Keratinocyte (primary cell): Measurements from ENCODE around the gene EXD2. TPM values are rescaled to one million over a fixed set of nuclear protein-coding genes. Genes with fewer than 3 reads are reported as not detected.
A peak's percentile ranks its signal among the peaks of the same experiment; 100 is the strongest.

Experiments used
- DNase-seq: peaks from one replicate; pipeline ENCODE4 v3.0.0-alpha.2; 2011; ENCODE audit warnings: low read depth, missing footprints, low spot score
- FAIRE-seq: peaks from 2 replicates; lab custom pipeline; 2011; peaks lifted over from hg19 to GRCh38; lab: Jason Lieb, UNC
- H2AFZ ChIP-seq: 2 replicates; pipeline ENCODE4 v1.6.0; 2012; ENCODE audit warnings: low read length, control low read depth, inconsistent platforms; ENCODE audit not compliant: control insufficient read depth
- H3K27ac ChIP-seq: 2 replicates; pipeline ENCODE4 v1.5.1; 2011; ENCODE audit warnings: low read length; ENCODE audit not compliant: control insufficient read depth, insufficient read depth
- H3K27me3 ChIP-seq: 3 replicates; pipeline ENCODE4 v1.6.0; 2011; ENCODE audit warnings: low read length; ENCODE audit not compliant: control insufficient read depth, insufficient read depth; ENCODE audit errors: extremely low read depth
- H3K36me3 ChIP-seq, 2 experiments: 2 replicates in 1 of 2; 3 replicates in 1 of 2; pipeline ENCODE4 v1.5.1; 2011; ENCODE audit warnings: low read length in 2 of 2, mild to moderate bottlenecking in 1 of 2; ENCODE audit not compliant: control insufficient read depth in 2 of 2, insufficient read depth in 2 of 2; ENCODE audit errors: extremely low read depth in 1 of 2
- H3K4me1 ChIP-seq: 3 replicates; pipeline ENCODE4 v1.5.1; 2011; ENCODE audit warnings: low read length; ENCODE audit not compliant: control insufficient read depth, insufficient read depth; ENCODE audit errors: extremely low read depth
- H3K4me2 ChIP-seq: 3 replicates; pipeline ENCODE4 v1.6.0; 2011; ENCODE audit warnings: low read depth, low read length; ENCODE audit not compliant: control insufficient read depth, insufficient read depth; ENCODE audit errors: extremely low read depth
- H3K4me3 ChIP-seq, 3 experiments: fragments of 200-600 bp in 1 of 3; sonication (generic) in 1 of 3; 2 replicates in 2 of 3; 3 replicates in 1 of 3; pipeline ENCODE4 v1.5.1; 2011 to 2016; ENCODE audit warnings: low read length in 3 of 3, mild to moderate bottlenecking in 3 of 3, control low read depth in 2 of 3, inconsistent platforms in 1 of 3, low read depth in 1 of 3, mixed read lengths in 1 of 3, mixed run types in 1 of 3, moderate library complexity in 1 of 3; ENCODE audit not compliant: control insufficient read depth in 2 of 3, insufficient read depth in 2 of 3; ENCODE audit errors: extremely low read depth in 1 of 3
- H3K79me2 ChIP-seq: 2 replicates; pipeline ENCODE4 v1.6.0; 2012; ENCODE audit warnings: low read length; ENCODE audit not compliant: control insufficient read depth, insufficient read depth
- H3K9ac ChIP-seq: 3 replicates; pipeline ENCODE4 v1.6.0; 2011; ENCODE audit warnings: low read length; ENCODE audit not compliant: control insufficient read depth, insufficient read depth; ENCODE audit errors: extremely low read depth
- H3K9me1 ChIP-seq: 3 replicates; pipeline ENCODE4 v1.6.0; 2011; ENCODE audit warnings: low read length; ENCODE audit not compliant: control insufficient read depth, insufficient read depth; ENCODE audit errors: extremely low read depth
- H3K9me3 ChIP-seq: 2 replicates; pipeline ENCODE4 v1.5.1; 2012; ENCODE audit warnings: low read depth, low read length; ENCODE audit not compliant: control insufficient read depth
- H4K20me1 ChIP-seq: 3 replicates; pipeline ENCODE4 v1.6.0; 2011; ENCODE audit warnings: low read length; ENCODE audit not compliant: control insufficient read depth, insufficient read depth; ENCODE audit errors: extremely low read depth
- EZH2 ChIP-seq: IDR thresholded peaks from one replicate; pipeline ENCODE4 v1.6.1; 2012; ENCODE audit warnings: inconsistent platforms, mild to moderate bottlenecking, low read length, moderate library complexity
- dilution Hi-C: fragments of 300-500 bp; cut with MboI; formaldehyde crosslinking; loops from one replicate; pipeline ENCODE4 v1.7.0; 2020; ENCODE audit warnings: low sequenced_read_pairs; ENCODE audit not compliant: extremely low pct_ligation_motif_present
- polyA plus RNA-seq, 5 experiments: library from polyadenylated mRNA; depleted of rRNA in 3 of 5; stranded (reverse) in 3 of 5; stranded (forward) in 1 of 5; unstranded in 1 of 5; fragments of >200 nt; gene quantifications; 1 replicate in 1 of 5; 2 replicates in 3 of 5; 3 replicates in 1 of 5; pipeline versions ENCODE4 v1.2.1 to v1.2.3, GENCODE V29; 2011 to 2012; ENCODE audit warnings: missing spikeins in 2 of 5, low read depth in 1 of 5, low replicate concordance in 1 of 5
- TF ChIP-seq, protein P1 (sequence below), 3 experiments: IDR thresholded peaks in 1 of 3; conservative IDR thresholded peaks in 1 of 3; optimal IDR thresholded peaks in 1 of 3; 2 replicates in 2 of 3; 3 replicates in 1 of 3; pipeline versions ENCODE3 to v1.5.1; 2011; ENCODE audit warnings: low read length in 3 of 3, mild to moderate bottlenecking in 3 of 3, moderate library complexity in 2 of 3, control low read depth in 1 of 3, inconsistent platforms in 1 of 3; ENCODE audit not compliant: insufficient read depth in 2 of 3; ENCODE audit errors: extremely low read depth in 1 of 3

EXD2 gene
- polyA plus RNA-seq, 1 donor (not counting 4 experiments of a cell fraction or from before 2014, with no cell fraction given) = 22.7 TPM

DNA sequence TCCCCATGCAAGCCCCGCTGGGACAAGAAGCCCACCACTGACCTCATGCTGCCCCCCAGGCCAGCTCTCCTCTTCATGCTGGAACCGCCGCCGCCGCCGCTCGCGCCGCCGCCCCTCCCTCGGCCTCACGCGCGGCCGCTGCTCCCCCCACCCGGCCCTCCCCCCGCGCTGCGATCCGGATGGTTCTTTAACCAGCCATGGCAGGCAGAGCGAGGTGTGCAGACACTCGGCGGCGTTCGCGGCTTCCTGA, 38.5 kb upstream of the EXD2 start, which contains the start of gene DCAF5:
Gene DCAF5, minus strand, starts transcription at position 218 of the 250 bp plus-strand sequence. Its CDS starts 141 bp downstream, at position 77.
- peaks cover 2% of the 10 kb centered on the region for H4K20me1 ChIP-seq
- peak within 1 kb of the TSS; percentile 91 to 98 (median 92) for H3K4me3 ChIP-seq
- peak within 1 kb of the TSS; percentile 87 for H2AFZ ChIP-seq
- H3K79me2 ChIP-seq = peaks cover 41% of the 10 kb centered on the region
- no peaks in the 10 kb centered on the region for H3K9me1 ChIP-seq
- FAIRE-seq (peak; percentile 75), DNase-seq (no peak)
- H3K36me3 ChIP-seq = peaks cover 0 to 3% of the 10 kb centered on the region in 2 experiments
- peak within 1 kb of the TSS; percentile 96 for H3K4me2 ChIP-seq
- H3K4me1 ChIP-seq = peaks cover 29% of the 10 kb centered on the region
- peak within 1 kb of the TSS; percentile 77 for H3K27ac ChIP-seq
- dilution Hi-C loops = no loop called here
- H3K9ac ChIP-seq = peak within 1 kb of the TSS; percentile 93
- no peaks in the 10 kb centered on the region for H3K27me3 ChIP-seq
- no peaks in the 10 kb centered on the region for H3K9me3 ChIP-seq
- TF ChIP-seq, protein P1, sequence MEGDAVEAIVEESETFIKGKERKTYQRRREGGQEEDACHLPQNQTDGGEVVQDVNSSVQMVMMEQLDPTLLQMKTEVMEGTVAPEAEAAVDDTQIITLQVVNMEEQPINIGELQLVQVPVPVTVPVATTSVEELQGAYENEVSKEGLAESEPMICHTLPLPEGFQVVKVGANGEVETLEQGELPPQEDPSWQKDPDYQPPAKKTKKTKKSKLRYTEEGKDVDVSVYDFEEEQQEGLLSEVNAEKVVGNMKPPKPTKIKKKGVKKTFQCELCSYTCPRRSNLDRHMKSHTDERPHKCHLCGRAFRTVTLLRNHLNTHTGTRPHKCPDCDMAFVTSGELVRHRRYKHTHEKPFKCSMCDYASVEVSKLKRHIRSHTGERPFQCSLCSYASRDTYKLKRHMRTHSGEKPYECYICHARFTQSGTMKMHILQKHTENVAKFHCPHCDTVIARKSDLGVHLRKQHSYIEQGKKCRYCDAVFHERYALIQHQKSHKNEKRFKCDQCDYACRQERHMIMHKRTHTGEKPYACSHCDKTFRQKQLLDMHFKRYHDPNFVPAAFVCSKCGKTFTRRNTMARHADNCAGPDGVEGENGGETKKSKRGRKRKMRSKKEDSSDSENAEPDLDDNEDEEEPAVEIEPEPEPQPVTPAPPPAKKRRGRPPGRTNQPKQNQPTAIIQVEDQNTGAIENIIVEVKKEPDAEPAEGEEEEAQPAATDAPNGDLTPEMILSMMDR (optimal IDR thresholded peaks at IDR 0.05 in 1 of 3, IDR thresholded peaks at IDR 0.05 in 1 of 3, conservative IDR thresholded peaks at IDR 0.05 in 1 of 3; ENCODE audit: extremely low read depth in 1 of 3, insufficient read depth in 2 of 3, low read length in 3 of 3) = peak in 1 of 3 experiments; percentile 19
- TF ChIP-seq EZH2 = no peak

DNA sequence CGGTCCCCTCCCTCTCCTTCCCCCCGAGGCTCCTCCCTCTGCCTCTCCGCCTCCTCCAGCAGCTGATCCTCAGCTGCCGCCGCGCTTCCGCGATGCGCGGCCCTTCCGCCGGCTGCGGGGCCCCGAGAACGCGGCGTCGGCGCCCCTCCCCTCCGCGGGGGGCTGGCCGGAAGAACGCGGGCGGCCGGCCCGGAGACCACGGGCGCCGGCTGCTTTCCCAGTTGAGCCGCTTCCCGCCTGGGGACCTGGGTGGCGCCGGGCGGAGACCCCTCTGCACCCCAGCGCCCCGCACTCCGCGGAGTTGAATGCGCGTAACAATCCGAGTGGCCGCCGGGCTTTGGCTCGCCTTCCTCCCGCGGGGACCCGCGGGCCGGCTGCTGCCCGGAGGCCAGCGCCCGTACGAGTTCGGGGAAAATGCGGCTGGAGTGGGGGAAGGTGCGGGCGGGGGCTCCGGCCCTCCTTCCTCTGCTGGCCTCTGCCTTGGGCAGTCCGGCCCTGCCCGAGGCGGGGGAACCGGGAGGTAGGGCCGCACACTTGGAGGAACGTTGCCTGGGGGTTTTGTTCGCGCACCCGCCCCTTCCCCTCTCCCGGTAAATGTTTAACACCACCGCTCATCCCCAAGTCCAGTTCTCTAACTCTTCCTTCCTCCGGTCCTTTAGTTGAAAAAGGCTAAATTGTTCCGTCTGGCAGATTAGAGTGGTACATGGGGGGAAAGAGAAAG, 38.0 kb upstream of the EXD2 start:
- no peak for FAIRE-seq
- no peak for TF ChIP-seq EZH2
- TF ChIP-seq, protein P1 (optimal IDR thresholded peaks at IDR 0.05 in 1 of 3, IDR thresholded peaks at IDR 0.05 in 1 of 3, conservative IDR thresholded peaks at IDR 0.05 in 1 of 3; ENCODE audit: extremely low read depth in 1 of 3, insufficient read depth in 2 of 3, low read length in 3 of 3) = no peak

More for the DNA sequence above, 38.0 kb upstream of the EXD2 start:
- Histone ChIP-seq H3K36me3 (peaks cover 0 to 3% of the 10 kb centered on the region in 2 experiments), H3K4me3 (peak overlapping the region; percentile 82 to 91 (median 83)), H3K9me3 (no peaks in the 10 kb centered on the region), H3K27ac (peak overlapping the region; percentile 40), H3K79me2 (peaks cover 36% of the 10 kb centered on the region), H2AFZ (peak overlapping the region; percentile 87), H3K4me2 (peak overlapping the region; percentile 96), H4K20me1 (no peaks in the 10 kb centered on the region), H3K9ac (peak overlapping the region; percentile 72), H3K9me1 (no peaks in the 10 kb centered on the region), H3K4me1 (peaks cover 29% of the 10 kb centered on the region), H3K27me3 (no peaks in the 10 kb centered on the region)
- dilution Hi-C loops = no loop called here
- peak; percentile 59 for DNase-seq
